ENCODE measurements around the gene ZBTB46.
"Not testable (repeated sequence)": the region's sequence is repeated elsewhere in the genome, so short reads cannot be mapped to it uniquely, and the experiment has no call there.

ZBTB46 gene

GRCh38 chr20:63821811-63822210 is 9.3 kb downstream of the ZBTB46 start:
- H3K4me3 ChIP-seq (ENCODE audit: low read depth, low read length) = no peak overlapping the region

GRCh38 chr20:63819224-63819921 is 11.7 kb downstream of the ZBTB46 start:
- H3K4me3 ChIP-seq (ENCODE audit: low read depth, low read length) = no peak overlapping the region

- H3K4me3 ChIP-seq (ENCODE audit: low read depth, low read length) = no peak overlapping the region
Measured at GRCh38 chr20:63815615-63816253, 15.3 kb downstream of the ZBTB46 start.

- H3K4me3 ChIP-seq (ENCODE audit: low read depth, low read length) = no peak overlapping the region
Measured at GRCh38 chr20:63814891-63815614, 16.0 kb downstream of the ZBTB46 start.

GRCh38 chr20:63811491-63811875 is 19.6 kb downstream of the ZBTB46 start:
- no peak overlapping the region for H3K4me3 ChIP-seq (ENCODE audit: low read depth, low read length)

- no peak overlapping the region for H3K4me3 ChIP-seq (ENCODE audit: low read depth, low read length)
Measured at GRCh38 chr20:63810730-63811490, 20.2 kb downstream of the ZBTB46 start.

- H3K4me3 ChIP-seq (ENCODE audit: low read depth, low read length) = no peak overlapping the region
Measured at GRCh38 chr20:63809856-63810255, 21.2 kb downstream of the ZBTB46 start.

GRCh38 chr20:63808964-63809674 is 21.9 kb downstream of the ZBTB46 start:
- H3K4me3 ChIP-seq (ENCODE audit: low read depth, low read length) = no peak overlapping the region

GRCh38 chr20:63808145-63808724 is 22.8 kb downstream of the ZBTB46 start:
- H3K4me3 ChIP-seq (ENCODE audit: low read depth, low read length) = no peak overlapping the region

GRCh38 chr20:63807654-63808053 is 23.4 kb downstream of the ZBTB46 start:
- no peak overlapping the region for H3K4me3 ChIP-seq (ENCODE audit: low read depth, low read length)

GRCh38 chr20:63804308-63804636 is 26.8 kb downstream of the ZBTB46 start:
- no peak overlapping the region for H3K4me3 ChIP-seq (ENCODE audit: low read depth, low read length)

GRCh38 chr20:63802469-63803240 is 28.4 kb downstream of the ZBTB46 start:
- H3K4me3 ChIP-seq (ENCODE audit: low read depth, low read length) = no peak overlapping the region

- H3K4me3 ChIP-seq (ENCODE audit: low read depth, low read length) = not testable (repeated sequence)
Measured at GRCh38 chr20:63801174-63801573, 29.9 kb downstream of the ZBTB46 start.

- not testable (repeated sequence) for H3K4me3 ChIP-seq (ENCODE audit: low read depth, low read length)
Measured at GRCh38 chr20:63800411-63800810, 30.7 kb downstream of the ZBTB46 start.

- not testable (repeated sequence) for H3K4me3 ChIP-seq (ENCODE audit: low read depth, low read length)
Measured at GRCh38 chr20:63799127-63799526, 31.9 kb downstream of the ZBTB46 start.

GRCh38 chr20:63797175-63797574 is 33.9 kb downstream of the ZBTB46 start:
- H3K4me3 ChIP-seq (ENCODE audit: low read depth, low read length) = not testable (repeated sequence)

- H3K4me3 ChIP-seq (ENCODE audit: low read depth, low read length) = no peak overlapping the region
Measured at GRCh38 chr20:63795178-63795830, 35.8 kb downstream of the ZBTB46 start.

- H3K4me3 ChIP-seq (ENCODE audit: low read depth, low read length) = no peak overlapping the region
Measured at GRCh38 chr20:63794614-63795013, 36.5 kb downstream of the ZBTB46 start.

GRCh38 chr20:63792866-63793265 is 38.2 kb downstream of the ZBTB46 start:
- no peak overlapping the region for H3K4me3 ChIP-seq (ENCODE audit: low read depth, low read length)

Measured in iPS-11a (cell line).